T-helper 1 cell treated with Interleukin-12 subunit alpha and Interleukin-12 subunit beta and Interleukin-4 antibody, amounts not matched to agents 30 μg/mL and 1 μg/mL, for 36 hours (primary cell): ENCODE data around the gene ERFL.

ENCODE experiments used
- H3K27ac Mint-ChIP-seq: one replicate; pipeline ENCODE4 v1.8.0; 2021; ENCODE audit warnings: mild to moderate bottlenecking, mixed read lengths
- H3K27me3 Mint-ChIP-seq: one replicate; pipeline ENCODE4 v1.8.0; 2021; ENCODE audit warnings: low read depth, mixed read lengths
- H3K36me3 Mint-ChIP-seq: one replicate; pipeline ENCODE4 v1.8.0; 2021; ENCODE audit warnings: low read depth, mixed read lengths
- H3K4me1 Mint-ChIP-seq: one replicate; pipeline ENCODE4 v1.8.0; 2021; ENCODE audit warnings: low read depth, mixed read lengths
- H3K4me3 Mint-ChIP-seq: one replicate; pipeline ENCODE4 v1.8.0; 2021; ENCODE audit warnings: mild to moderate bottlenecking, moderate library complexity, mixed read lengths
- H3K9me3 Mint-ChIP-seq: one replicate; pipeline ENCODE4 v1.8.0; 2021; ENCODE audit warnings: mixed read lengths

Gene ERFL

GRCh38 chr19:41864374-41864773 is 63.9 kb downstream of the ERFL start:
- H3K9me3 Mint-ChIP-seq, result no peaks in the 10 kb centered on the region
- no peaks in the 10 kb centered on the region for H3K27me3 Mint-ChIP-seq
- peaks cover 52% of the 10 kb centered on the region for H3K4me1 Mint-ChIP-seq
- peak overlapping the region; percentile 22 for H3K27ac Mint-ChIP-seq
- peak overlapping the region; percentile 21 for H3K4me3 Mint-ChIP-seq
- H3K36me3 Mint-ChIP-seq, result peaks cover 63% of the 10 kb centered on the region

- Mint-ChIP-seq H3K27ac (peak overlapping the region; percentile 52), H3K4me1 (peaks cover 51% of the 10 kb centered on the region), H3K27me3 (no peaks in the 10 kb centered on the region), H3K9me3 (no peaks in the 10 kb centered on the region), H3K4me3 (peak overlapping the region; percentile 91), H3K36me3 (peaks cover 60% of the 10 kb centered on the region)
Observed at GRCh38 chr19:41863209-41863931, 64.9 kb downstream of the ERFL start.

GRCh38 chr19:41862445-41862986 is 65.7 kb downstream of the ERFL start:
- H3K4me1 Mint-ChIP-seq, result peaks cover 45% of the 10 kb centered on the region
- peaks cover 53% of the 10 kb centered on the region for H3K36me3 Mint-ChIP-seq
- no peaks in the 10 kb centered on the region for H3K9me3 Mint-ChIP-seq
- no peaks in the 10 kb centered on the region for H3K27me3 Mint-ChIP-seq
- peak overlapping the region; percentile 91 for H3K4me3 Mint-ChIP-seq
- peak overlapping the region; percentile 55 for H3K27ac Mint-ChIP-seq

GRCh38 chr19:41861846-41862245 is 66.4 kb downstream of the ERFL start:
- Mint-ChIP-seq H3K27me3 (no peaks in the 10 kb centered on the region), H3K9me3 (no peaks in the 10 kb centered on the region), H3K4me1 (peaks cover 44% of the 10 kb centered on the region), H3K36me3 (peaks cover 53% of the 10 kb centered on the region), H3K4me3 (peak overlapping the region; percentile 91), H3K27ac (peak overlapping the region; percentile 89)

GRCh38 chr19:41861116-41861768 is 67.0 kb downstream of the ERFL start:
- Mint-ChIP-seq H3K4me1 (peaks cover 41% of the 10 kb centered on the region), H3K4me3 (peak overlapping the region; percentile 91), H3K27me3 (no peaks in the 10 kb centered on the region), H3K27ac (peak overlapping the region; percentile 89), H3K9me3 (no peaks in the 10 kb centered on the region), H3K36me3 (peaks cover 51% of the 10 kb centered on the region)

- H3K36me3 Mint-ChIP-seq, result peaks cover 48% of the 10 kb centered on the region
- peak overlapping the region; percentile 91 for H3K4me3 Mint-ChIP-seq
- no peaks in the 10 kb centered on the region for H3K9me3 Mint-ChIP-seq
- peaks cover 39% of the 10 kb centered on the region for H3K4me1 Mint-ChIP-seq
- H3K27me3 Mint-ChIP-seq, result no peaks in the 10 kb centered on the region
- peak overlapping the region; percentile 89 for H3K27ac Mint-ChIP-seq
Observed at GRCh38 chr19:41860419-41861115, 67.7 kb downstream of the ERFL start.

- Mint-ChIP-seq H3K4me1 (peaks cover 37% of the 10 kb centered on the region), H3K27me3 (peaks cover 3% of the 10 kb centered on the region), H3K4me3 (peak within 1 kb of the TSS; percentile 91), H3K27ac (peak within 1 kb of the TSS; percentile 96), H3K36me3 (peaks cover 42% of the 10 kb centered on the region), H3K9me3 (no peaks in the 10 kb centered on the region)
Observed at GRCh38 chr19:41859618-41860418, 68.4 kb downstream of the ERFL start, which contains the start of gene RPS19. Gene RPS19, plus strand, starts transcription at chr19:41860255. Its CDS starts 520 bp downstream, at chr19:41860775.

GRCh38 chr19:41859213-41859617 is 69.0 kb downstream of the ERFL start:
- Mint-ChIP-seq H3K4me3 (peak overlapping the region; percentile 91), H3K9me3 (no peaks in the 10 kb centered on the region), H3K36me3 (peaks cover 36% of the 10 kb centered on the region), H3K27me3 (peaks cover 9% of the 10 kb centered on the region), H3K27ac (peak overlapping the region; percentile 96), H3K4me1 (peaks cover 31% of the 10 kb centered on the region)
